Measurements from ENCODE around the gene COX4I1. TPM values are rescaled to one million over a fixed set of nuclear protein-coding genes. Genes with fewer than 3 reads are reported as not detected.

The COX4I1 gene
- total and polyA plus RNA-seq, 9 of the 15 experiments (the other 6 are each of a cell fraction or from before 2014, with no cell fraction given), result 651 to 2,356 (median 1,032) TPM

DNA sequence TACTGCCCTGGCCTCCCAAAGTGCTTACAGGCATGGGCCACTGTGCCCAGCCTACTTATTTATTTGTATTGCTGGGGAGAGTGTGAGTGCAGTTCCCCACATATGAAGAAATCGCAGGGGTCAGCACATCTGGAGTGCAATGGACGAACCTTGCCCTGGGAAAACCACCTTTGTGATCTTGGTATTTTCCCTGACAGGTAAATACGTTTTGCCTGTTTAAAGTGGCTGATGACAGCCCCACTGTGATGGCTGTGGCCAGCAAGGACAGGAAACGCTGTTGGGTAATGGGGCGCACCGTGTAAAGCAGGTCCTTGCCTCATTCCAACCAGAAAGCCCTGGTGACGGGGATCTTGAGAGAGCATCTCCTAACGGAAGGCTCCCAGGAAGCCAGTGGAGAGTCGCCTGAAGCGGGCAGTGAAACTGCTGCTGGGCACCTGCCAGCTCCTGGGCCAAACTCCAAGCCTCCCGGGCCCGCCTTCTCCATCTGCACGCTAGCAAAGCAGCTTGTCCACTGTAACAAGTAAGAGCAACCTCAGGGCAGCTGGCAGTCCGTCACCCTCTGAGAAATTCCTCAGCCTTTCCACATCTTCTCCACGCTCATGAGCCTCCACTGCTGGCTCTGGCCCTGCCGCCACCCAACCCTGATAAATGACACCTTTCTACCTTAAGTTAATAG lies 17.7 kb upstream of the COX4I1 start:
- Histone ChIP-seq H3K27me3 (ENCODE audit: control insufficient read depth in 2 of 2, insufficient read depth in 2 of 2, low read length in 2 of 2) (no peaks in the 10 kb centered on the region), H3K9me1 (ENCODE audit: control insufficient read depth, insufficient read depth, low read length) (no peaks in the 10 kb centered on the region), H3K4me2 (ENCODE audit: insufficient read depth, low read length) (no peak overlapping the region), H3K79me2 (ENCODE audit: control insufficient read depth, insufficient read depth, low read length) (0 out of 3 replicates have a peak, but pooled peaks cover 4% of the 10 kb centered on the region), H2AFZ (ENCODE audit: low read depth, low read length) (no peak overlapping the region), H3K27ac (ENCODE audit: extremely low read depth, low read depth, low read length) (no peak overlapping the region), H3K9ac (ENCODE audit: insufficient read depth in 1 of 2, low read depth in 2 of 2, low read length in 2 of 2) (no peak overlapping the region), H4K20me1 (replicated peaks; ENCODE audit: control insufficient read depth, insufficient read depth, low read length) (peaks cover 3% of the 10 kb centered on the region; the same call in 1 of the 2 replicates), H3K4me1 (replicated peaks in 1 of 2; ENCODE audit: control insufficient read depth in 2 of 2, insufficient read depth in 2 of 2, low read length in 2 of 2) (no peaks in the 10 kb centered on the region), H3K4me3 (no peak overlapping the region), H3K36me3 (ENCODE audit: control insufficient read depth, insufficient read depth, low read length) (peaks cover 84% of the 10 kb centered on the region; the same call in 2 of the 3 replicates), H3K9me3 (replicated peaks; ENCODE audit: control insufficient read depth, insufficient read depth, low read depth, low read length) (no peaks in the 10 kb centered on the region)
- no peak for ATAC-seq
- no peak for DNase-seq (ENCODE audit: extremely low read depth in 1 of 4, low spot score in 3 of 4)
- no peak for FAIRE-seq
- WGBS (ENCODE audit: insufficient coverage, low coverage, missing lambda C conversion rate), result 90% methylated on average over 16 of the region's 16 CpGs
- intact Hi-C loops (cut with micrococcal nuclease), result no loop called here
- CTCF ChIA-PET (ENCODE audit: low intra/inter-chr PET ratio), result no interaction called here
- BruUV-seq (replicated peaks), result no TSS peak
- POLR2A ChIA-PET, result interaction anchor here (1.0 to 1.1 kb wide), 2 partner anchors 10 to 14 kb away, joined by 3 read pairs; no protein-coding TSS in a partner anchor
- in situ Hi-C loops (cut with MboI), result no loop called here
- TF ChIP-seq RNF2 (IDR thresholded peaks at IDR 0.05) (no peak), GABPB2 (CRISPR knock-in tag; conservative IDR thresholded peaks at IDR 0.05) (no peak), HMG20A (CRISPR knock-in tag; conservative IDR thresholded peaks at IDR 0.05) (no peak), FUS (optimal IDR thresholded peaks at IDR 0.05; ENCODE audit: low read depth, low read length) (no peak), PHB2 (IDR thresholded peaks at IDR 0.05; ENCODE audit: low read depth) (no peak), BCOR (IDR thresholded peaks at IDR 0.05) (no peak), MAFF (IDR thresholded peaks at IDR 0.05; ENCODE audit: low read length) (no peak), CBX5 (IDR thresholded peaks at IDR 0.05; ENCODE audit: borderline replicate concordance, low read depth) (no peak), CBFB (CRISPR knock-in tag; IDR thresholded peaks at IDR 0.05) (no peak), ETS2 (tag; IDR thresholded peaks at IDR 0.05; ENCODE audit: borderline replicate concordance, poor library complexity, severe bottlenecking) (no peak)
- TF ChIP-seq, protein P1, sequence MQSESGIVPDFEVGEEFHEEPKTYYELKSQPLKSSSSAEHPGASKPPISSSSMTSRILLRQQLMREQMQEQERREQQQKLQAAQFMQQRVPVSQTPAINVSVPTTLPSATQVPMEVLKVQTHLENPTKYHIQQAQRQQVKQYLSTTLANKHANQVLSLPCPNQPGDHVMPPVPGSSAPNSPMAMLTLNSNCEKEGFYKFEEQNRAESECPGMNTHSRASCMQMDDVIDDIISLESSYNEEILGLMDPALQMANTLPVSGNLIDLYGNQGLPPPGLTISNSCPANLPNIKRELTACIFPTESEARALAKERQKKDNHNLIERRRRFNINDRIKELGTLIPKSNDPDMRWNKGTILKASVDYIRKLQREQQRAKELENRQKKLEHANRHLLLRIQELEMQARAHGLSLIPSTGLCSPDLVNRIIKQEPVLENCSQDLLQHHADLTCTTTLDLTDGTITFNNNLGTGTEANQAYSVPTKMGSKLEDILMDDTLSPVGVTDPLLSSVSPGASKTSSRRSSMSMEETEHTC (IDR thresholded peaks at IDR 0.05), result no peak
- TF ChIP-seq, protein P2, sequence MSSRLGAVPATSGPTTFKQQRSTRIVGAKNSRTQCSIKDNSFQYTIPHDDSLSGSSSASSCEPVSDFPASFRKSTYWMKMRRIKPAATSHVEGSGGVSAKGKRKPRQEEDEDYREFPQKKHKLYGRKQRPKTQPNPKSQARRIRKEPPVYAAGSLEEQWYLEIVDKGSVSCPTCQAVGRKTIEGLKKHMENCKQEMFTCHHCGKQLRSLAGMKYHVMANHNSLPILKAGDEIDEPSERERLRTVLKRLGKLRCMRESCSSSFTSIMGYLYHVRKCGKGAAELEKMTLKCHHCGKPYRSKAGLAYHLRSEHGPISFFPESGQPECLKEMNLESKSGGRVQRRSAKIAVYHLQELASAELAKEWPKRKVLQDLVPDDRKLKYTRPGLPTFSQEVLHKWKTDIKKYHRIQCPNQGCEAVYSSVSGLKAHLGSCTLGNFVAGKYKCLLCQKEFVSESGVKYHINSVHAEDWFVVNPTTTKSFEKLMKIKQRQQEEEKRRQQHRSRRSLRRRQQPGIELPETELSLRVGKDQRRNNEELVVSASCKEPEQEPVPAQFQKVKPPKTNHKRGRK (tag; IDR thresholded peaks at IDR 0.05), result no peak
- TF ChIP-seq, protein P3, sequence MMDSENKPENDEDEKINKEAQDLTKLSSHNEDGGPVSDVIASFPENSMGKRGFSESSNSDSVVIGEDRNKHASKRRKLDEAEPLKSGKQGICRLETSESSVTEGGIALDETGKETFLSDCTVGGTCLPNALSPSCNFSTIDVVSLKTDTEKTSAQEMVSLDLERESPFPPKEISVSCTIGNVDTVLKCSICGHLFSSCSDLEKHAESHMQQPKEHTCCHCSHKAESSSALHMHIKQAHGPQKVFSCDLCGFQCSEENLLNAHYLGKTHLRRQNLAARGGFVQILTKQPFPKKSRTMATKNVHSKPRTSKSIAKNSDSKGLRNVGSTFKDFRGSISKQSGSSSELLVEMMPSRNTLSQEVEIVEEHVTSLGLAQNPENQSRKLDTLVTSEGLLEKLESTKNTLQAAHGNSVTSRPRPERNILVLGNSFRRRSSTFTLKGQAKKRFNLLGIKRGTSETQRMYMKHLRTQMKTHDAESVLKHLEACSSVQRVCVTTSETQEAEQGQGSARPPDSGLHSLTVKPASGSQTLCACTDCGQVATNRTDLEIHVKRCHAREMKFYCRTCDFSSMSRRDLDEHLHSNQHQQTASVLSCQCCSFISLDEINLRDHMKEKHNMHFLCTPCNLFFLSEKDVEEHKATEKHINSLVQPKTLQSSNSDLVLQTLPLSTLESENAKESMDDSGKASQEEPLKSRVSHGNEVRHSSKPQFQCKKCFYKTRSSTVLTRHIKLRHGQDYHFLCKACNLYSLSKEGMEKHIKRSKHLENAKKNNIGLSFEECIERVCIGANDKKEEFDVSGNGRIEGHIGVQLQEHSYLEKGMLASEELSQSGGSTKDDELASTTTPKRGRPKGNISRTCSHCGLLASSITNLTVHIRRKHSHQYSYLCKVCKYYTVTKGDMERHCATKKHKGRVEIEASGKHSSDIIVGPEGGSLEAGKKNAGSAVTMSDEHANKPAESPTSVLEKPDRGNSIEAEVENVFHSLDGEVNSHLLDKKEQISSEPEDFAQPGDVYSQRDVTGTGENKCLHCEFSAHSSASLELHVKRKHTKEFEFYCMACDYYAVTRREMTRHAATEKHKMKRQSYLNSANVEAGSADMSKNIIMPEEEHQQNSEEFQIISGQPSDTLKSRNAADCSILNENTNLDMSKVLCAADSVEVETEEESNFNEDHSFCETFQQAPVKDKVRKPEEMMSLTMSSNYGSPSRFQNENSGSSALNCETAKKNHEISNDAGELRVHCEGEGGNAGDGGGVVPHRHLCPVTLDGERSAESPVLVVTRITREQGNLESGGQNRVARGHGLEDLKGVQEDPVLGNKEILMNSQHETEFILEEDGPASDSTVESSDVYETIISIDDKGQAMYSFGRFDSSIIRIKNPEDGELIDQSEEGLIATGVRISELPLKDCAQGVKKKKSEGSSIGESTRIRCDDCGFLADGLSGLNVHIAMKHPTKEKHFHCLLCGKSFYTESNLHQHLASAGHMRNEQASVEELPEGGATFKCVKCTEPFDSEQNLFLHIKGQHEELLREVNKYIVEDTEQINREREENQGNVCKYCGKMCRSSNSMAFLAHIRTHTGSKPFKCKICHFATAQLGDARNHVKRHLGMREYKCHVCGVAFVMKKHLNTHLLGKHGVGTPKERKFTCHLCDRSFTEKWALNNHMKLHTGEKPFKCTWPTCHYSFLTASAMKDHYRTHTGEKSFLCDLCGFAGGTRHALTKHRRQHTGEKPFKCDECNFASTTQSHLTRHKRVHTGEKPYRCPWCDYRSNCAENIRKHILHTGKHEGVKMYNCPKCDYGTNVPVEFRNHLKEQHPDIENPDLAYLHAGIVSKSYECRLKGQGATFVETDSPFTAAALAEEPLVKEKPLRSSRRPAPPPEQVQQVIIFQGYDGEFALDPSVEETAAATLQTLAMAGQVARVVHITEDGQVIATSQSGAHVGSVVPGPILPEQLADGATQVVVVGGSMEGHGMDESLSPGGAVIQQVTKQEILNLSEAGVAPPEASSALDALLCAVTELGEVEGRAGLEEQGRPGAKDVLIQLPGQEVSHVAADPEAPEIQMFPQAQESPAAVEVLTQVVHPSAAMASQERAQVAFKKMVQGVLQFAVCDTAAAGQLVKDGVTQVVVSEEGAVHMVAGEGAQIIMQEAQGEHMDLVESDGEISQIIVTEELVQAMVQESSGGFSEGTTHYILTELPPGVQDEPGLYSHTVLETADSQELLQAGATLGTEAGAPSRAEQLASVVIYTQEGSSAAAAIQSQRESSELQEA (IDR thresholded peaks at IDR 0.05; ENCODE audit: low read depth), result no peak
